Endometrial microvascular endothelial cells (primary cell): ENCODE results near the gene SCEL. TPM values are rescaled to one million over a fixed set of nuclear protein-coding genes. Genes with fewer than 3 reads are reported as not detected.
"Not testable (repeated sequence)": the region's sequence is repeated elsewhere in the genome, so short reads cannot be mapped to it uniquely, and the experiment has no call there.

Experiments
- in situ Hi-C: cut with HindIII; loops from 2 replicates; pipeline ENCODE4 v1.10.0; 2017; ENCODE audit warnings: low sequenced_read_pairs, low pct_unique_long_range_greater_than_20kb; ENCODE audit errors: inconsistent ontology term
- total RNA-seq: library from RNA; depleted of rRNA; stranded (reverse); fragments of >200 nt; gene quantifications from one replicate; pipeline ENCODE4 v1.2.3, GENCODE V29; 2015; ENCODE audit errors: inconsistent ontology term

The SCEL gene
- not detected for total RNA-seq

GRCh38 chr13:77535448-77535847 lies at the start of gene SCEL:
TSS of gene SCEL (plus strand) at chr13:77535706. CDS start at chr13:77555876, 20,170 bp downstream.
- in situ Hi-C loops: no loop called here

- in situ Hi-C loops: no loop called here
These were observed 45.8 kb upstream of the SCEL start for GRCh38 chr13:77489566-77490337.

- in situ Hi-C loops: no loop called here
These were observed 42.5 kb upstream of the SCEL start for GRCh38 chr13:77492982-77493381.

- in situ Hi-C loops: no loop called here
These were observed 41.3 kb upstream of the SCEL start for GRCh38 chr13:77494226-77494625.

GRCh38 chr13:77497350-77497749 lies 38.2 kb upstream of the SCEL start:
- in situ Hi-C loops: no loop called here

GRCh38 chr13:77497835-77498234 lies 37.7 kb upstream of the SCEL start:
- in situ Hi-C loops: no loop called here

GRCh38 chr13:77502104-77502720 lies 33.3 kb upstream of the SCEL start:
- in situ Hi-C loops: no loop called here

GRCh38 chr13:77503398-77503797 lies 32.1 kb upstream of the SCEL start:
- in situ Hi-C loops: no loop called here

- in situ Hi-C loops: no loop called here
These were observed 28.6 kb upstream of the SCEL start for GRCh38 chr13:77506874-77507273.

- in situ Hi-C loops: no loop called here
These were observed 27.4 kb upstream of the SCEL start for GRCh38 chr13:77507931-77508776.

- in situ Hi-C loops: no loop called here
These were observed 26.4 kb upstream of the SCEL start for GRCh38 chr13:77508959-77509620.

- in situ Hi-C loops: no loop called here
These were observed 25.4 kb upstream of the SCEL start for GRCh38 chr13:77510156-77510555.

GRCh38 chr13:77511552-77511951 lies 24.0 kb upstream of the SCEL start:
- in situ Hi-C loops: no loop called here

GRCh38 chr13:77513719-77514335 lies 21.7 kb upstream of the SCEL start:
- in situ Hi-C loops: no loop called here

GRCh38 chr13:77514336-77514726 lies 21.2 kb upstream of the SCEL start:
- in situ Hi-C loops: no loop called here

- in situ Hi-C loops: no loop called here
These were observed 19.7 kb upstream of the SCEL start for GRCh38 chr13:77515785-77516184.

GRCh38 chr13:77516342-77516789 lies 19.1 kb upstream of the SCEL start:
- in situ Hi-C loops: no loop called here

GRCh38 chr13:77518266-77518665 lies 17.2 kb upstream of the SCEL start:
- in situ Hi-C loops: no loop called here

GRCh38 chr13:77519396-77519795 lies 16.1 kb upstream of the SCEL start:
- in situ Hi-C loops: not testable (repeated sequence)
